SHP77 treated with DMSO at 0.1 percent for 48 hours (cell line): ENCODE measurements around the gene CARD10.
A peak's percentile ranks its signal among the peaks of the same experiment; 100 is the strongest.

Source experiments
- DNase-seq: peaks from one replicate; lab custom pipeline; 2025; lab: John Stamatoyannopoulos, UW

Gene CARD10, protein sequence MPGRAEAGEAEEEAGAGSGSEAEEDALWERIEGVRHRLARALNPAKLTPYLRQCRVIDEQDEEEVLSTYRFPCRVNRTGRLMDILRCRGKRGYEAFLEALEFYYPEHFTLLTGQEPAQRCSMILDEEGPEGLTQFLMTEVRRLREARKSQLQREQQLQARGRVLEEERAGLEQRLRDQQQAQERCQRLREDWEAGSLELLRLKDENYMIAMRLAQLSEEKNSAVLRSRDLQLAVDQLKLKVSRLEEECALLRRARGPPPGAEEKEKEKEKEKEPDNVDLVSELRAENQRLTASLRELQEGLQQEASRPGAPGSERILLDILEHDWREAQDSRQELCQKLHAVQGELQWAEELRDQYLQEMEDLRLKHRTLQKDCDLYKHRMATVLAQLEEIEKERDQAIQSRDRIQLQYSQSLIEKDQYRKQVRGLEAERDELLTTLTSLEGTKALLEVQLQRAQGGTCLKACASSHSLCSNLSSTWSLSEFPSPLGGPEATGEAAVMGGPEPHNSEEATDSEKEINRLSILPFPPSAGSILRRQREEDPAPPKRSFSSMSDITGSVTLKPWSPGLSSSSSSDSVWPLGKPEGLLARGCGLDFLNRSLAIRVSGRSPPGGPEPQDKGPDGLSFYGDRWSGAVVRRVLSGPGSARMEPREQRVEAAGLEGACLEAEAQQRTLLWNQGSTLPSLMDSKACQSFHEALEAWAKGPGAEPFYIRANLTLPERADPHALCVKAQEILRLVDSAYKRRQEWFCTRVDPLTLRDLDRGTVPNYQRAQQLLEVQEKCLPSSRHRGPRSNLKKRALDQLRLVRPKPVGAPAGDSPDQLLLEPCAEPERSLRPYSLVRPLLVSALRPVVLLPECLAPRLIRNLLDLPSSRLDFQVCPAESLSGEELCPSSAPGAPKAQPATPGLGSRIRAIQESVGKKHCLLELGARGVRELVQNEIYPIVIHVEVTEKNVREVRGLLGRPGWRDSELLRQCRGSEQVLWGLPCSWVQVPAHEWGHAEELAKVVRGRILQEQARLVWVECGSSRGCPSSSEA

DNA sequence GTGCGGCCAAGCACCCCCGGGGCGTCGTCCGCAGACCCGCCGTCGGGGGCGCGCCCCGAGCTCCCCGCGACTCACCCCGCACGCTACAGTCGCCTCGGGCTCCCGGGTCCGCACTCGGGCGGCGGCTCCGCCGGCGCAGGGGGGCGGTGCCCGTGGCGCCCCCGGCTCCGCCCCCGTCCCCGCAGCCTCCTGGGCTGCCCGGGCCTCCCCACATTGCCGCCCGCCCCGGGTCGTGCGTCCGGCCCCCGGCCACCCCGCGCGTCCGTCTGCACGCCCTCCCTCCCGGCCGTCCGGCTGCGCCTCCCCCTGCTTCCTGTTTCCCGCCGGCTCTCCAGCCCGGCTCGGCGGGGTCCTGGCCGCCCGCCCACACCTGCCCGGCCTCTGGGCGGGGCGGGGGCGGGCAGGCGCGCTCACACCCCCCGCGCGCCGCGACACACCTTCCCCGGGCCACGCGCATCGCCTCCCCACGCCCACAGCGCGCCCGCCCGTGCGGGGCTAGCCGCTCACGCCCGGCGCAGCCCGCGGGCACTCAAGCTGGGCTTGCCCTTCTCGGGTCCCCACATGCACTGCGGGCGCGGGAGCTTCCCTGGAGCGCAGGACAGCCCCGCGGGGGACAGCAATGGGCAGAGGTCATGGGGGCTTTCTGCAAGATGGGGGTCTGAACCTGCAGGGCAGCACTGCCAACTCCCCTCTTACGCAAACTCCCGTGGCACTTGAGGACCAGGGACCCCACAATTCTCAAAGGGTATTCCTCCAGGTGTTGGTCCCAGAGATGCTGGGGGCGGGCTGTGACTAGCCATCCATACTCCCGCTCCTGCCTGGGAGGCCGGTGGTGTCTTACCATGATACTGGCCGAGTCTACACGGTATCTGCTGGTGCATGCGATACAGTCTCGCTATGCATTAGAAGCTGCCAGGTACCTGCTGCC, at the start of gene CARD10:
Gene CARD10, minus strand, starts transcription at position 148 of the 928 bp plus-strand sequence. CDS start 215 bp downstream, outside the sequence.
- no peak for DNase-seq

DNA sequence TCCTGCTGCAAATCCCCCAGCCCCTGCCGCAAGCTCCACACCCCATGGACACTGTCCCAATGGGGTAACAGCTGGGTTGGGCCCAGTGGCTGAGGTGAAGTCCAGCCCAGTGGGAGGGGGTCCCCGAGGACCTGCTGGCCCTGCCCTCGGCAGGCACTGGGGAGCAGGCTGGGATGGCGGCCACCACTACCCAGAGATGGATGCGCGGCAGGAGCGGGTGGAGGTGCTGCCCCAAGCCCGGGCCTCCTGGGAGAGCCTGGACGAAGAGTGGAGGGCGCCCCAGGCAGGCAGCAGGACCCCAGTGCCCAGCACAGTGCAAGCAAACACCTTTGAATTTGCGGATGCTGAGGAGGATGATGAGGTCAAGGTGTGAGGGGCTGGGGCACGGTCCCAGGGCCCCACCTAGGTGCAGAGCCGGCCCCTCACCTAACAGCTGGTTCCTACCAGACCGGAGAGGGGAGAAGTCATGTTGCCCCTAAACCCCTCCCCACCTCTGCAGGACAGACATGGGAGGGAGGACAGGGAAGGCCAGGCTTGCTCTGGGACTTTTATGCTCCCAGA, 49.3 kb upstream of the CARD10 start:
- DNase-seq, result no peak

DNA sequence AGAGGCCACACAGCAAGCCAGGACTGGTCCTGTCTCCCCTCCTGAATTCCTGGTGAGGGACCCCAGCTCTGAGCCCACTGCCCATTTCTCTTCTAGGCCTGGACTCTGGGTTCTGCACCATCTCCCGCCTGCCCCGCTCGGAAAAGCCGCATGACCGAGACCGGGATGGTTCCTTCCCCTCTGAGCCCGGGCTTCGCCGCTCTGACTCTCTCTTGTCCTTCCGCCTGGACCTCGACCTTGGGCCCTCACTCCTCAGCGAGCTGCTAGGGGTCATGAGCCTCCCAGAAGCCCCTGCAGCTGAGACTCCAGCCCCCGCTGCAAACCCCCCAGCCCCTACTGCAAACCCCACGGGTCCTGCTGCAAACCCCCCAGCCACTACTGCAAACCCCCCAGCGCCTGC, 48.8 kb upstream of the CARD10 start:
- DNase-seq, result no peak

DNA sequence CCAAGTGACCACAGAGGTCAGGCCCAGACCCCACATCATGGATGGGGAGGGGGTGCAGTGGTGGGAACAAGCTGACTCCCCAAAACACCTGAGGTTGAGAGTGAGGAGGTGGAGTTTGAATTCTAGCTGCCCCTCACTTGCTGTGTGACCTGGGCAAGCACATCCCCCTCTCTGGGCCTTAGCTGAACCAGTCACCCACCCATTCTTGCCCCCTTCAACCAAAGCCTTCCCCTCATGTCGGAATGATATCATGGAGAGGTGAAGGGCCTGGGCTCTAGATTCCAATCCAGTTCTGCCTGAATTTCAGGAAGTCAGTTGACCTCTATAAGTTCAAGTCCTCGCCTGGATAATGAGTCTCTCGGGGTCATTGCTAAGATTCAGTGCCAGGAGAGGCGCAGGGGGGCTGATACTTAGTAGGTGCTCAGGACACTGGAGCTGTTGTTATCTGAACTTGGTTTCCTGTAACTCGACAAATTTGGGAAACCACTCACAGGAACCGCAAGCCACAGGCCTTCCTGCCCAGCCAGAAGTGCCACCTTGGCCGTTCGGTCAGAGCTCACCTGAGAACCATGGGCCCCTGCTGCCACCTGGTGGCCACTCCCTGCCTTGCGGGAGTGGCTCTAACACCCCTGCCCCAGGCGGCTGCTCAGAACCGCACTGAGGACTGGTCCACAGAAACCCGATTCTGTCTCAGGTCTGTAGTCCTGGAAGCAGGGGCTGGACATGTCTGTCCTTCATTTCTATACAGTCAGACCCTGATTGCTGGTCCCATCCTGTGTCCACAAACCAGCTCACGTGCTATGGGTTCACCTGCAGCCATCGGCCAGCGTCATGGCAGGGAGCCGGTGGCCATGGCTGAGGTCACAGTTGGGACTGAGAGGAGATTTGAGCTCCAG, 47.9 kb upstream of the CARD10 start:
- peak; percentile 12 for DNase-seq

DNA sequence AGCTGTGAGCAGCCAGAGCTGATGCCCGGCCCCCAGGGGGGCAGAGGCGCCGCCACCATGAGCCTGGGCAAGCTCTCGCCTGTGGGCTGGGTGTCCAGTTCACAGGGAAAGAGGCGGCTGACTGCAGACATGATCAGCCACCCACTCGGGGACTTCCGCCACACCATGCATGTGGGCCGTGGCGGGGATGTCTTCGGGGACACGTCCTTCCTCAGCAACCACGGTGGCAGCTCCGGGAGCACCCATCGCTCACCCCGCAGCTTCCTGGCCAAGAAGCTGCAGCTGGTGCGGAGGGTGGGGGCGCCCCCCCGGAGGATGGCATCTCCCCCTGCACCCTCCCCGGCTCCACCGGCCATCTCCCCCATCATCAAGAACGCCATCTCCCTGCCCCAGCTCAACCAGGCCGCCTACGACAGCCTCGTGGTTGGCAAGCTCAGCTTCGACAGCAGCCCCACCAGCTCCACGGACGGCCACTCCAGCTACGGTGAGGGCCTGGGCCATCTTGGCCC, 47.2 kb upstream of the CARD10 start:
- no peak for DNase-seq

DNA sequence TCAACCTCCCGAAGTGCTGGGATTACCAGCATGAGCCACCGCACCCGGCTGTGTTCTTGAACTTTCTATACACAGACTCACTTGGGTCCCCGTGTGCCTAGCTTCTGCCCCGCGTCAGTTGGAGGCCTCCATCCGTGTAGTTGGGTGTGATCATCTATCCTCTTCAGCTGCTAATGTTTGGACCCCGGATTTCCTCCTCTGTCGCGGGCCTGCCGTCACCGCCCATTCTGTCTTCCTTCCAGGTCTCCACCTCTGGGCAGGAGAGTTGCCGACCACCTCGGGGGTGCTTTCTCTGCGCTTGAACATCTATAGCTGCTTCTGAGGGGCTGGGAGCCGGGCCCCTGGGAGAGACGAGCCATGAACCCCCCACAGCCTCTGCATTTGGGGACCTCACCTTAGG, 46.6 kb upstream of the CARD10 start:
- no peak for DNase-seq

DNA sequence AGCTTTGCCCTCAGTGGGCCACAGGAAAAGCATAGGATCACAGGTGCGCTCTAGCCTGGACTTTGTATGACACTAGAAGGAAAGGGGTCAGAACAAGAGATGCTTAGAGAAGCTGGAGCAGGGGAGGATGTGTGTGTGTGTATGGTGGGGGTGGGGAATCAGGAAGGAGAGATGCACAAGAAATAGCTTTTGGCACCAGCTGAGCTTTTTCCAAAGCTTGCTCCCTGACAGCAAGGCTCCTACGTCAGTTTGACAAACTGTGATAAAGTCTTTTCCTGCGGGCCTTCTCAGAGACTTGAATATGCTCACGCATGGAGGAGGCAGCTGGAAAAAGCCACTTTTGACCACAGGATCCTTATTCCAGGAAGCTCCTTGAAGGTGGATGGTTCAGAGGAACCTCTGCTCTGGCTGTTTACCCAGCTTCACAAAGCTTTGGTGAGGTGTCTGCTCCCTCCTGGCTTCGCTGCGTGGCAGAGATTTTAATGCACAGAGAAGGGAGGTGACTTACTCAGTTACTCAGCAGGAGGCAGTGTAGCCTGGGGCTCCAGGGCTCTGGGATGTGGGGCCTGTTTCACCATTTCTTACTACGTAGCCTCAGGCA, 45.0 kb upstream of the CARD10 start:
- DNase-seq, result no peak

DNA sequence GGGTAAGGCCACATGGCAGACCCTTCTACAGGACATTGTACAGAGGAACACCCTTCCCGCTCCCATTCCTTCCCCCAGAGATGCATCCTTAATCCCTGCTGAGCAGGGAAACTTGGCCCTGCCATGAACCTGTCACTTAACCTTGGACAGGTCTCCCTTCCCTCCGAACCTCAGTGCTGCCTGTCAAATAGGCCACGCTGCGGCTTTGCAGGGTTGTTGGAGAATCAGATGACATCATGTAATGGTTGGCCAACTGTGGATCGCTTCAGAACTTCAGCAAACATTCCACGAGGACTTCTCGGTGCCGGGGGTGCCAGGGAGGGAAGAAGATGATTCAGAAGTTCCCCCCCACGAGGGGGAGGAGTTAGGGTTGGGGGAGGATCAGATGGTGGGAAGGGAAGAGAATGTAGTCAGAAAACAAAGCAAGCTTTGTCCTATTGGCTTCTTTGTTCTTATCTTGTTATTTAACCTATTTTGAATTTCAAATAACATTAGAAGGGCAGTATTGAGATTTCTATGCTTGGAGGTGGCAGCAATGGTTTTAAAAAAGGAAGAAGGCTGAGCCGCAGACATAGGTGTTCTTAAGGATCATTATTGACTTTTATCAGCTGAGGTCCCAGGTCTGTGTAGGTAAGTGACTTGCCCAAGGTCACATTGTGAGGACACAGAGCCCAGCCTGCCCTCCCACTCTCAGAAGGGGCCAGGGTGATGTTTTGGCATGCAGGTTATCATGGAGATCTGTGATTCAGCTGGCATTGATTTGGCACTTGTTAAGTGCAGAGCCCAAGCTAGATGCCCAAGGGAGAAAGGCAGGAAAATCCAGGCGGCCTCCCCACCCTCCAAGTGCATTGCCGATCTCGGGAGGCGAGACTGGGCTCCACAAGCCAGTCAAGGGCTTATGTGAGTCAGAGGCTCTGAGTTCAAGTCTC, 44.2 kb upstream of the CARD10 start:
- no peak for DNase-seq

DNA sequence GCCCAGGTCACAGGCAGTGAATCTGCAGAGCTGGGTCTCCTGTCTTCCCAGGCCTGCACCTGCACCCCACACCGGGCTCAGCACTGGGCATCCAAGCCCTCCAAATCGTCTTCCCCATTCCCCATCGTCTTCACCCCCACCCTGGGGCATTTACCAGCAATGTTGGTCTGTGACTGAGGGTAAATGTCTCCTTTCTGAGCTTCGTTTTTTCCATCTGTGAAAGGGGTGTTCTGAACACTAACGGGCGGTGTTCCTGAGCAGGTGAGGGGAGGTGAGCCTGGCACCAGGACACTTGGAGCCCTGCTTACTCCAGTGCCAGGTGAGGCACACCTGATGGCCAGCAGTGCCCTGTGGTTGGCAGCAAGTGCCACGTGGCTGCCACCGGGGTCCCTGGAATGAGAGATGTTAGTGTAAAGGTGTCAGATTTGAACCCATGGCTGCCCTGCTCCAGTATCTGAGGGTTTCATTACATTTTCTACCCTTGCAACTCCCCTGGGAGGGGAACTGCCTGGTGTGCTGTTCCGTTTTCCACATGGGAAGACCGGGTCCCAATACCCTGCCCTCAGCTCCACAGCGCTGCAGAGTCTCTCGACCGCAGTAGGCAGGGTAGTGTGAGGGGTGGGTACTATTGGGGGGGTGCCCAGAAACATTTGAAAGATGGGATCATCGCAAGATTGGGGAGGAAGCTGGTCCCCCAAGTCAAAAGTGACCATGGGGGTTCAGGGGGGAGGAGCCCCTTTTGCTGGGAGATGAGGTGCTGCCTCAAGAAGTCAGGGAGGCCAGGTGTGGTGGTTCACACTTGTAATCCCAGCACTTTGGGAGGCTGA, 43.0 kb upstream of the CARD10 start:
- no peak for DNase-seq

DNA sequence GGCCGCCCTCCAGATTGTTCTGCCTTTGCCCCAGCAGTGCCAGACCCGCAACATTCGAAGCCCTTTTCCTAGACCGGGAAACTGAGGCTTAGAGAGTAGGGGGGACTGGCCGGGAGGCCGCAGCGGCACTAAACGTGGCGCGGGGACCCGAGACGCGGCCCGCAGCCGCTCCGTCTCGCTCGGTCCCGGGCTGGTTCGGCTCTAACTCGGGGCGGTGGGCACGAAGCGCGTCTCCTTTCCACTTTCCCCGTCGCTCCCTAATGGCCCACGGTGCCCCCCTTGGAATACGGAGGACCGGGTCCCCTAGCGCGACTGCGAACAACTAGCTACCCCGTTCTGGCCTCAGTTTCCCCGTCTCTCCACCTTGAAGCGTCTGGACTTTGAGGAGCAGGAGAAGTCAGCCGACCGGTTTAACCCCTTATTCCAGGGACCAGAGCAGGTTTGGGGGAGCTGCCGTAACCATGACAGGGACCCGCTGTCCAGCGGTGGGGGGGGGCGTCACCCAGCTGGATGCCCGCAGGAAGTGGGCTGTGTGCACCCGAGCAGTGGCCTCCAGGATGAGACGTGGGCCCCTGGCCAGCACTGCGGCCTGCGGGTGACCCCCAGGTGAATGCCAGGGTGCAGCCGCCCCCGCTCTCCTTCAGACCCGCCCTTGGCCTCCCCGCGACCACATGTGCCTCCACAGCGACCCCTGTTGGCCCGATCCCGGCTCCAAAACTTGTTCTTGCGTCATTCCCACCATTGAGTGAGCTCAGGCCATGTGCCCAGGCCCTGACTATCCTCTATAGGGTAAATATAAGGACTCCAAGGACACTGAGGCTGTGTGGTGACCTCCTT, 42.2 kb upstream of the CARD10 start:
- DNase-seq, result peak; percentile 8

DNA sequence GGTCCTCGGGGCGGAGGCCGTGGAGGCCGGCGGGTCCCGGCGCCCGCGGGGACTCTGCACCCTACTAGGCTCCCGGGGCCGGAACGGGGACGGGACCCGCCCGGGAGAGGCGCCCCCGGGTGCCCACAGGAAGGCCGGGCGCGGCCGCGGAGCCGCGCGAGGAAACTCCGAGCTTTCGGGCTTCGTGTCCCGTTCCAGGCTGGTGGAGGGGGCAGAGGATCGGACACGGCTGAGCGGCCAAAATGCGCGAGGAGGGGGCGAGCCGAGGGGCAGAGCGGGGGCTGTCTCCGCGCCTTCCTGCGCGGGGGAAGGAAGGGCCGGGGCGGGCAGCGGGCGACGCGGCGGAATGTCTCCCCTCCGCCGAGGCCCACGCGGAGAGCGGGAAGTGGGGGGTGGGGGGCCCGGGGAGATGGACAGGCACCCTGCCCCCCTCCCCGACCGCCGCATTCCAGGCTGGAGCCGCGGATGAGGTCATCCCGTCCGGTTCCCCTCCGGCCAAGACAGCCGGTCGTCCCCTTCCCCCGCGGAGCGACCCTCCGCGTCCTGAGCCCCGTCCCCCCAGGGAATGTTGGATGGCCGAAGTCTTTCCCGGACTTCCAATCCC, 41.5 kb upstream of the CARD10 start:
- DNase-seq, result no peak

DNA sequence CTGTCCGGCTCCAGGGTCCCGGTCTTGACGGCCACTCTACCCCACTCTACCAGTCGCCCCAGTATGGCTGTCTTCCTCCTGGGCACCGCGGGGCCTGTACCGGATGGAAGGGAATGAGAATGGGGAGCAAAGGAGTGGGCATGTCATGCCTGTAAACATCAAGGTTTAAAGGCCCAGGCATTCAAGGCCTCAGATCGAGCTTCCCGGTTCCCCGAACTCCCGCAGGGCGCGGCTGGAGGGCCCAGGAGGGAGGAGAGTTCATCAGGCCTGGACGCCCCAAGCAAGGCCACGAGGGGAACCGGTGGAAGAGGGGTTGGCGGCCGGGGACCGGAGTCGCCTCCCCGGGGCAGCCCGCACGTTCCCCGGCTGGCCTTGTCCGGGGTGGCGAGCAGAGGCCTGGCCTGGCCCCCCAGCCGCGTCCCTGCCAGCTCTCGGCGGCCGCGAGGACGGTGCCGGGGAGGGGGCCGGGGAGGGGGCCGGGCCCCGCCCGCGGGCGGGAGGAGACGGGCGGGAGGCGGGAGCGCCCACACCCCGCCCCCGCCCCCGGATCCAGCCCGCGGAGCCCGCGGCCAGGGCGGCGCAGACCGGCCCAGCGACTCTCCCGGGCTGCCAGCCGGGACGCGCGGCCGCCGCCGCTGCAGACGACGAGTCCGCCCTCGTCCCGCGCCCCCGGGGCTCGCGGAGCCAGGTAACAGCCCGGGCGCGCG, 40.8 kb upstream of the CARD10 start, which contains the start of gene CDC42EP1:
Gene CDC42EP1, plus strand, starts transcription at position 580 of the 707 bp plus-strand sequence. CDS start 5,870 bp downstream, outside the sequence.
- no peak for DNase-seq

DNA sequence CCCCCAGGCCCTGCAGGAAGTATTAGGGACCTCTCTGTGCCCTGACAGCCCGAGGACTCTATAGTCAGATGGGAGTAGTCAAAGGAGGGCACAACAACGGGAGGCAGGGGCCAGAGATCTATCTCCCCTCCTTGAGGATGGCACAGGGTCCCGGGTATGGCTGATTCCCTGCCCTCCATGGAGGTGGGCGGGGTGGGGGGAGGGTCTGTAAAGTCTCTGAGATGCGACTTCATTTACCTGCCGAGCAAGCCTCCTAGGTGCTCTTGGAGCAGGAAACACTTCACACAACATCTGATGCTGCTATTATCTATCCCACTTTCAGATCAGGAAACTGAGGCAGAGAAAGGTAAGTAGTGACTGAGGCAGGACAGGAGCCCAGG, 40.3 kb upstream of the CARD10 start:
- no peak for DNase-seq

DNA sequence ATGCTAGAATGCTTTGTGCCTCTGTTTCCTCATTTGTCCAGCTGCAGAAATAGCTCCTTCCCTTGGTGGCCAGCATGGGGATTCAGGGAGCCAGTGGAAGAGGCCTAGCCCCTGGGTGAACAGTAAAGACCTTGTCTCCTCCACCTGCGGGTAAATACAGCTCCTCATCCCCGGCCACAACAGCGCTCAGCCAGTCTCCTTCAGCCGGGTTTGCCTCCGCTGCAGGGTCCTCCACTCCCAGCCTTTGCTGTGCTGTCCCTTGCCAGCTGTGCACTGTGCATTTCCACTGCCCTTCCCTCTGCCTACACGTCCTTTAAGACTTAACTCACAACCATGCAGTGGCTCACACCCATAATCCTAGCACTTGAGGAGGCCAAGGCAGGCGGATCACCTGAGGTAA, 39.6 kb upstream of the CARD10 start:
- no peak for DNase-seq

DNA sequence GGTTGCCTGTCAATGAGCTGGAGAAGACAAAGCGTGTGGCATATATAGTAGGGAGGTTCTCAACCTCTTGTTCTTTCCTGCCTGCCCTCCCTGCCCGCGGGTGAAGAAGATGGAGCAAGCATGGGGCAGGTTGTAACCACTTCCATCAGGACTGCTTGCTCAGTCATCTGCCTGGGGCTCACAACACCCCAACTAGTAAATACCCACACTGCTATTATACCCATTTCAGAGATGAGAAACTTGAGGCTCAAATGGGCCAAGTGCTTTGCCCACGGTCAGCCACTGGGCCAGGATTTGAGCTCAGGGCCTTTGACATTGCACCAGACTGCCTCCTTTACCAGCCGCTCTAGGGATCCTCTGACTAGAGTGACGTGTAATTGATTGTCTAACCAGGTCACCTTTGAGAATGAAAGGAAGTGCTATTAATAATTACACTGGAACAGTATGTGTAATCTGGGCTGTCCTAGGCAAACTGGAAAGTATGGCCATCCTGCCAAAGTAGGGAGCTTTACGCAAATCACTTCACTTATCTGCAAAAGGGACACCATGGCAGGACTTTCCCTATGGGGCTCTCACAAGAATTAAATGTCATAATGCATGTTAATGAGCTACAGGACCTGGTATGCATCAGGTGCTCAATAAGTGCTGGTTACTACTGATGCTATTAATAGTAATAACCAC, 38.2 kb upstream of the CARD10 start:
- DNase-seq, result no peak
